Subcutaneous adipose tissue (tissue), 4 donors: ENCODE results near the gene HEPACAM2. TPM values are rescaled to one million over a fixed set of nuclear protein-coding genes. Genes with fewer than 3 reads are reported as not detected.

Experiments
- total RNA-seq, 4 donors: library from RNA; depleted of rRNA; stranded (reverse); fragments of >200 nt; gene quantifications; one replicate each; pipeline ENCODE4 v1.1.0, GENCODE V29; 2016
- TF ChIP-seq, protein P1 (sequence below): fragments of 450-650 bp; IDR thresholded peaks from one replicate; pipeline ENCODE4 v1.5.1; 2016; ENCODE audit warnings: low read depth, mild to moderate bottlenecking, control low read depth, antibody characterized with exemption, moderate library complexity

Gene HEPACAM2
- total RNA-seq, 4 donors from 2014 or later: 0.17 TPM; not detected in 3

DNA sequence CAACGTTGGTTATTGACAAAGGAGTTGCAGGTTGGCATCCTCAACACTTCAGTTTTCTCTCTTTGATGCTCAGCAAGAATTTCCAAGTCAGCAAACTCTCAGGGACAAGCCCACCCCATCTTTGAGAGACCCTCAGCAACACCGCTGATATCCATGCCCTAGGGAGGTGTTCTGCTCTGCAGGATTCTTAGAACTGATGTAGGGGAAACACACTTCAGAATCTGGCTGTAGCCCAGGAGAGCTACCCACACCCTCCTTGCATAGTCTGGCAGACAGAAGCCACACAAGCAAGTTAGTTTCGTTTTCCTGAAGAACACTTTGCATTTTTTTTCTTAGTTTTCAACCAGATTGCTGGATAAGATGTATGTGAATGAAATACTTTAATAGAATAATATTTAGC is 78.9 kb downstream of the HEPACAM2 start:
- TF ChIP-seq, protein P1, sequence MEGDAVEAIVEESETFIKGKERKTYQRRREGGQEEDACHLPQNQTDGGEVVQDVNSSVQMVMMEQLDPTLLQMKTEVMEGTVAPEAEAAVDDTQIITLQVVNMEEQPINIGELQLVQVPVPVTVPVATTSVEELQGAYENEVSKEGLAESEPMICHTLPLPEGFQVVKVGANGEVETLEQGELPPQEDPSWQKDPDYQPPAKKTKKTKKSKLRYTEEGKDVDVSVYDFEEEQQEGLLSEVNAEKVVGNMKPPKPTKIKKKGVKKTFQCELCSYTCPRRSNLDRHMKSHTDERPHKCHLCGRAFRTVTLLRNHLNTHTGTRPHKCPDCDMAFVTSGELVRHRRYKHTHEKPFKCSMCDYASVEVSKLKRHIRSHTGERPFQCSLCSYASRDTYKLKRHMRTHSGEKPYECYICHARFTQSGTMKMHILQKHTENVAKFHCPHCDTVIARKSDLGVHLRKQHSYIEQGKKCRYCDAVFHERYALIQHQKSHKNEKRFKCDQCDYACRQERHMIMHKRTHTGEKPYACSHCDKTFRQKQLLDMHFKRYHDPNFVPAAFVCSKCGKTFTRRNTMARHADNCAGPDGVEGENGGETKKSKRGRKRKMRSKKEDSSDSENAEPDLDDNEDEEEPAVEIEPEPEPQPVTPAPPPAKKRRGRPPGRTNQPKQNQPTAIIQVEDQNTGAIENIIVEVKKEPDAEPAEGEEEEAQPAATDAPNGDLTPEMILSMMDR: no peak

DNA sequence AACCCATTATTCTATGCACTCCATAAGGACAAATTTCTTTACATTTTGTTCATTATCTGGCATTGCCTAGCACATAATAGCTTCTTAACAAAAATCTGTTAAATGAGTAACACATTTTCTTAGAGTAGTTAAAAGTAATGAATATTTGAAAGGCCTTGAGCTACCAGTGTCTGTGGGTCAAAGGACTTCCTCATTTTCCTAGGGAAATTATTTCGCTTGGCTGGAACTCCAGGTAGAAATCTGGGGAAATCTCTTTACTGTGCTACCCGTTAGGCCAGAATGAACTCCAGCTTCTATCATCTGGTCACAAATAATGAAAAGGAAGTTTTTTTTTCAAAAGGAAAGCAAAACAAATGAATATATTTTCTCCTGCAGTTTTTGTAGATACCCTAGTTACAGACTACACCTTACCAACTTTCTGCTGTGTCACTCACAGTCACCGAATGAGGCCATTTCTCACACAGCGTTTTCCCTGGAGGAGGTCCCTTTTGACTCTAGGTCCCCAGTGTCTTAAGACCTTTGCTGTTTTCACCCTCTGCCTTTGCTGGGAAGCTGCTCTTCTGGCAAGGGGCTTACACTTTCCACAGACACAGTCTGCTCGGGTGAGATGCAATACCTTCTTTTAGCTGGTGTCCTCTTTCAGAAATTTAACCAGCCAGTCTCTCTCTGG is 79.7 kb downstream of the HEPACAM2 start:
- TF ChIP-seq, protein P1: no peak

DNA sequence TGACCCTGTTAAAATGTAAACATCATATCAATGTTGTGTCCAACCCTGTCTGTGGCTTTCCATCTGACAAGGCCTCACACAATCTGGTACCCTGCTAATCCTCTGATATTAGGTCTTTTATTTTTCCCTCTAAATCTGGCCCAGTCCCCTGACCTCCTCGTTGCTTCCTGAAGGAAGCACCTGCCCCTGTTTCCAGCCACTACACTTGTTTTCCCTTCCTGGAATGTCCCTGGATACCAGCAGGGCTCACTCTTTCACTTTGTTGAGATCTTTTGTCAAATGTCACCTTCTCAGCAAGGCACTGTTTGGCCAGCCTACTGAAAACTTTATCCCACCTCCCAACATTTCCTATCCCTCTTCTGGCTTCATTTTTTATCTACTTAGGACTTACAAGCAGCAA is 80.2 kb downstream of the HEPACAM2 start:
- TF ChIP-seq, protein P1: no peak

DNA sequence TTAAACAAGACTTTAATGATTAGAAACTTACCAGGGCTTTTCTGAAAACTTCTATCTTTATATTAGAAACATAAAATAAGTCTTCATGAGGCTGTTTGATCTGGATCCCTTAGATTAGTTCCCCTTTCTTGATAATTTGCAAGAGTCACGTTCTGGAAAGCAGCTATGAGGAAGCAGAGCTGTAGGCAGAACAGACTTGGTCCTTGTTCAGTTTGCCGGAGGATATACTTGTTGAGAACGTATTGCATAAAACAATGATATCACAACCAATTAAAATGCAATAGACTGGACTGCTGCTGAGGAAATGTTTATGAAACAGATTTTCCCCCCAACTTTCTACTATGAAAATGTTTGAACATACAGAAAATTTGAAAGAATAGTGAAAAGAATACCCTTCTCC is 80.9 kb downstream of the HEPACAM2 start:
- TF ChIP-seq, protein P1: no peak

DNA sequence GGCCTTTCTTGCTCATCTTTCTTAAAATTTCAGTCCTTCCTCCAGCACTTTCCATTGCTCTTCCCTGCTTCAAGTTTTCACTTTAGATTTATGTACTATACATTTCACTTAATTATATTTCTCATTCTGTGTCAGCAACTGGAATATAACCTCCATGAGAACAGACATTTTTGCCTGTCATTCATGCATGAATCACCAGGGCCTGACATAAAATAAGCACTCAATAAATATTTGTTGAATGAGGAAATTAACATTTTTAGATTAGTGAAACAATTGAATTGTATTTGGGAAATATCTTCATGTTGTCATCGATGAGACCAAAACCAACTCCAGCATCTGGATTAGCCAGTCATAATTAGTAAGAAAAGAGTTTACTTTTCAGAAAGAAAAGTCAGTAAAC is 84.1 kb downstream of the HEPACAM2 start:
- TF ChIP-seq, protein P1: no peak

DNA sequence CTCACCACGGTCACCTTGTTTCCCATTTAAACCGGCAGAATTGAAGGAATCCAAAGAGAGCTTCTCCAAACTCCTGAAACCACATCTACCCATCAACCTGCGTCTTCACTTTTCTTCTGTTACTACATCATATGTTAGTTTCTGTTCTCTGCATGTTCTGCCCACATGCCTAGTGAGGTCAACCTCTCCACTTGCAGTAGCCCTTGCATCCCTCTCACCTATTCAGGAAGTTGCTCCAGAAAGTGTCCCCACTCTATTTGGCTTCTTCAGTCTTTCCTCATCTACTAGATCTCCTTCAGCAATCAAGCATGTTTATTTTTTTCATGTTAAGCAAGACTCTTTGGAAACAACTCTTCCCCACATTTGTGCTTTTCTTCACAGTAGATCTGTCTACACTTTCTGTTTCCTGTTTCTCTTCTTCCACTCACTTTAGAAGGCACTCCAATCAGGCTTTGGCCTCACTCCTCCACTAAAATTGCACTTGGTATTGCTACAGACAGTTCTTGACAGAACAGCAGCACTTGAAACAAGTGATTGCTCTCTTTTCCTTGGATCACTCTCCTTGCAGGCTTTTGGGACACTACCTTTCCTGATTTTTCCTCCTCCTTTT is 85.6 kb downstream of the HEPACAM2 start:
- TF ChIP-seq, protein P1: no peak

DNA sequence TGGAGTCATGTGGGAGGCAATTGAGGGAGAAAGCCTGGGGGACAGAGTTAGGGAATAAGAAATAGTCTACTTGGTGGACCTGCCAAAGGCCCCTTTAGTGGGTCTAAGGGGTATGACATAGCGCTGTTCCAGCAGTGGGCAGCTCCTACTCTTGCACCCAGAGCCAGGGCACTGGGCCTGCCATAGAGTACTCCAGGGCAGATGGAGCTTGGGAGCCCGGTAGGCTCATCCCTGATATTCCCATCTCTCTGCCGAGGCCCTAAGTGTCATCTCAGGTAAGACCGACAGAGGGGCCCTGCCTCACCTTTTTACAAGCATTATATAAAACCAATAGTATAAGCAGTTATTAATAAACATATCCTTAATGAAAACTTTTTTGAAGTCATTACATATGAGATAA is 87.7 kb downstream of the HEPACAM2 start:
- TF ChIP-seq, protein P1: no peak

Other genes with a start within 250 kb of the HEPACAM2 start
- 10 to 100 TPM in 1 of 4 donors, 1 to 10 TPM in 3; 5.9 to 15.0 (median 7.2) TPM for gene SAMD9, start 108.5 kb downstream of the HEPACAM2 start, total RNA-seq
- gene SAMD9L, start 78.1 kb downstream of the HEPACAM2 start, total RNA-seq: 10 to 100 TPM in 3 of 4 donors, 1 to 10 TPM in 1; 6.7 to 23.5 (median 16.8) TPM
- 10 to 100 TPM; 33.3 to 50.1 (median 34.6) TPM for gene VPS50, start 5.9 kb upstream of the HEPACAM2 start, total RNA-seq